Measurements from ENCODE around the gene CABYR.

CABYR gene

DNA sequence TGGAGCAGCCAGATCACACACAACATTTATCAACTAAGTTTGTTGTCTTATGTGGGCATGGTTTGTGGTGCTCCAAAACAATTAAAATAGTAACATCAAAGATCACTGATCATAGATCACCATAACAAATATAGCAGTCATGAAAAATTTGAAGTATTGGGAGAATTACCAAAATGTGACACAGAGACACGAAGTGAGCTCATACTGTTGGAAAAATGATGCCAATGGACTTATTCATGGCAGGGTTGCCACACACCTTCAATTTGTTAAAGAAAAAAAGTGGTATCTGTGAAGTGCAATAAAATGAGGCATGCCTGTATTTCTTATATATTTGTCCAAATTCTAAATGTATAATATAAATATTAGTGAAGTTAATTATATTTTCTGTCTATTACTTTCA lies 42.9 kb upstream of the CABYR start:
- H3K9me3 ChIP-seq, result no peaks in the 10 kb centered on the region
- no peak for DNase-seq
- no peaks in the 10 kb centered on the region for H3K4me1 ChIP-seq
- H3K4me3 ChIP-seq (ENCODE audit: low read depth, low read length), result no peak overlapping the region
- H3K27me3 ChIP-seq, result no peaks in the 10 kb centered on the region
- H3K36me3 ChIP-seq, result no peaks in the 10 kb centered on the region
- TF ChIP-seq, protein P1, sequence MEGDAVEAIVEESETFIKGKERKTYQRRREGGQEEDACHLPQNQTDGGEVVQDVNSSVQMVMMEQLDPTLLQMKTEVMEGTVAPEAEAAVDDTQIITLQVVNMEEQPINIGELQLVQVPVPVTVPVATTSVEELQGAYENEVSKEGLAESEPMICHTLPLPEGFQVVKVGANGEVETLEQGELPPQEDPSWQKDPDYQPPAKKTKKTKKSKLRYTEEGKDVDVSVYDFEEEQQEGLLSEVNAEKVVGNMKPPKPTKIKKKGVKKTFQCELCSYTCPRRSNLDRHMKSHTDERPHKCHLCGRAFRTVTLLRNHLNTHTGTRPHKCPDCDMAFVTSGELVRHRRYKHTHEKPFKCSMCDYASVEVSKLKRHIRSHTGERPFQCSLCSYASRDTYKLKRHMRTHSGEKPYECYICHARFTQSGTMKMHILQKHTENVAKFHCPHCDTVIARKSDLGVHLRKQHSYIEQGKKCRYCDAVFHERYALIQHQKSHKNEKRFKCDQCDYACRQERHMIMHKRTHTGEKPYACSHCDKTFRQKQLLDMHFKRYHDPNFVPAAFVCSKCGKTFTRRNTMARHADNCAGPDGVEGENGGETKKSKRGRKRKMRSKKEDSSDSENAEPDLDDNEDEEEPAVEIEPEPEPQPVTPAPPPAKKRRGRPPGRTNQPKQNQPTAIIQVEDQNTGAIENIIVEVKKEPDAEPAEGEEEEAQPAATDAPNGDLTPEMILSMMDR (IDR thresholded peaks at IDR 0.05; ENCODE audit: low read depth, low read length), result no peak

DNA sequence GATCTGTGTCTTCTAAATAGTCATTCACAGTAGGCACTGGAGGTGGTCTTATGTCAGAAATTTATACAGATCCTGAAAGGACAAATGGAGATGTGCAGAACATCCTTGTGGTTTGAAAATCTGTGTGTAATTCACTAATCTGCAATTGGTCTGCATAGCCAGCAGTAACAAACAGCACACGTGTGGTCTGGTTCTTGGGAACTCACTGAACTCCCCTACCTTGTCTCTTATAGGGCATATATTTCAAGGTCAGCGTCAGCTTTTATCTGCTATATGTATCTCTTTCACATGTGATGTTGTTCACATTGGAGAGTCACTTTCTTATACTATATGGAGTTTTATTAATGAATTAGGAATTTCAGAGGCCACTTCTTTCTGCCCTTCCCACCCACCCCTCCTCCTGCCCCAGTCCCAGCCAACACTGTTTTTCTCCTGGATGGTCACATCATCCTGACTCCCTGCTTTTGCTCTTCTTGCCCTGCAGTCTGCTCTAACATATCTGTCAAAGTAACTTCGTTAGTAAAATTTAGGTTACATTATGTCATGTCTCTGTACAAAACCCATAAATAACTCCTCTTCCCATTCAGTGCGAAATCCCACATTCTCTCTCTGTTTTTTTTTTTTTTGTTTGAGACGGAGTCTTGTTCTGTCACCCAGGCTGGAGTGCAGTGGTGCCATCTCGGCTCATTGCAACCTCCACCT lies 35.4 kb upstream of the CABYR start:
- Histone ChIP-seq H3K27me3 (no peaks in the 10 kb centered on the region), H3K36me3 (no peaks in the 10 kb centered on the region), H3K9me3 (no peaks in the 10 kb centered on the region), H3K4me1 (no peaks in the 10 kb centered on the region), H3K4me3 (ENCODE audit: low read depth, low read length) (no peak overlapping the region)
- TF ChIP-seq, protein P1 (IDR thresholded peaks at IDR 0.05; ENCODE audit: low read depth, low read length), result no peak
- DNase-seq, result no peak

DNA sequence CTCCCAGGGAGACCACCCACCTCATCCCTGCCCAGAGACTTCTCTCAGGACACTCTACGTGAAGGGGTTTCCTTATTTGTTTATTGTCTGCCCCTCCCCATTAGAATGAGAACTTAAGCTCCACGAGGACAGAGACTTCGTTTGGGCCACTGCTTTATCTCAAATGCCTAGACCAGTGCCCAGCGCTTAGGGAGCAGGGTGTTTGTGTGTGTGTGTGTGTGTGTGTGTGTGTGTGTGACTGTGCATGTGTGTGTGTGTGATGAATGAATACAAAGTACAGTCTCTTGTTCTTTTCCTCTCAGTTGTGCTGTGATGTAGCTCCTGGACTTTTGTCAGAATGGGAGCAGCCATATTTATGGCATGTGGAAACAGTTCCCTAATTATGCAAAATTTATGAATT lies 34.4 kb upstream of the CABYR start:
- H3K9me3 ChIP-seq, result no peaks in the 10 kb centered on the region
- DNase-seq, result no peak
- H3K4me3 ChIP-seq (ENCODE audit: low read depth, low read length), result no peak overlapping the region
- no peaks in the 10 kb centered on the region for H3K36me3 ChIP-seq
- TF ChIP-seq, protein P1 (IDR thresholded peaks at IDR 0.05; ENCODE audit: low read depth, low read length), result no peak
- no peaks in the 10 kb centered on the region for H3K4me1 ChIP-seq
- H3K27me3 ChIP-seq, result no peaks in the 10 kb centered on the region

DNA sequence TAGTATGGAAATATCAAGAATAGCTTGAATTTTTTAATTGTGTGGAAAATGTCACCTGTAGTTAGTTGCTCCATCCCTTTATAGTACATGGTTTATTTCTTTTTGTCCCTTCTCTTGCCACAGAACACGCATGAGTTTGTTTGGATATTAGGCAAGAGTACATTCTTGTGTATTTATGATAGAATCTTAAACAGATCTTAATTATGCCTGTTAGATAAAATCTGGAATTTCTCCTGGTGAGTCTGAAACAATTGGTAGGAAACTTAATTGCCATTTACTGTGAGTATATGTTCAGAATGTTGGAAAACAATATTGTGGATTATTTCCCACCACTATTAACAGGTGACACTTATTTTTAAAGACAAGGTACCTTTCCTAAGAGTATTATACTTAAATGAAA lies 30.2 kb upstream of the CABYR start:
- H3K36me3 ChIP-seq, result no peaks in the 10 kb centered on the region
- no peaks in the 10 kb centered on the region for H3K4me1 ChIP-seq
- H3K4me3 ChIP-seq (ENCODE audit: low read depth, low read length), result no peak overlapping the region
- TF ChIP-seq, protein P1 (IDR thresholded peaks at IDR 0.05; ENCODE audit: low read depth, low read length), result no peak
- H3K27me3 ChIP-seq, result no peaks in the 10 kb centered on the region
- H3K9me3 ChIP-seq, result no peaks in the 10 kb centered on the region
- no peak for DNase-seq

DNA sequence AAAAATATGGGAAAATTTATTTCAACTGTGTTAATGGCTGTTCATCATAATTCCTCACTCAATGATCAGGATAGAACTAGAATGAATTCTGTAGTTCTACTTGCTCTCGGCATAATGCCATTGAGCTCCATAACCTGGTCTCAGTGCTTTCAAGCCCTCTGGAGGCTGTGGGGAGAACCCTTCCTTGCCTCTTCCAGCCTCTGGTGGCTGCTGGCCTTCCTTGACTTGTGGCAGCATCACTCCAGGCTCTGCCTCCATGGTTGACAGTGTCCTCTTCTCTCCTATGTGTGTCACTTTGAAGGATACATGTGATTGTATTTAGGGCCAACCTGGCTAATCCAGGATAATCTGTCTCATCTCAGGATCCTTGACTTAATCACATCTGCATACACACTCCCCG lies 26.9 kb upstream of the CABYR start:
- DNase-seq, result no peak
- H3K9me3 ChIP-seq, result no peaks in the 10 kb centered on the region
- no peaks in the 10 kb centered on the region for H3K36me3 ChIP-seq
- H3K4me3 ChIP-seq (ENCODE audit: low read depth, low read length), result no peak overlapping the region
- no peaks in the 10 kb centered on the region for H3K4me1 ChIP-seq
- TF ChIP-seq, protein P1 (IDR thresholded peaks at IDR 0.05; ENCODE audit: low read depth, low read length), result no peak
- no peaks in the 10 kb centered on the region for H3K27me3 ChIP-seq

DNA sequence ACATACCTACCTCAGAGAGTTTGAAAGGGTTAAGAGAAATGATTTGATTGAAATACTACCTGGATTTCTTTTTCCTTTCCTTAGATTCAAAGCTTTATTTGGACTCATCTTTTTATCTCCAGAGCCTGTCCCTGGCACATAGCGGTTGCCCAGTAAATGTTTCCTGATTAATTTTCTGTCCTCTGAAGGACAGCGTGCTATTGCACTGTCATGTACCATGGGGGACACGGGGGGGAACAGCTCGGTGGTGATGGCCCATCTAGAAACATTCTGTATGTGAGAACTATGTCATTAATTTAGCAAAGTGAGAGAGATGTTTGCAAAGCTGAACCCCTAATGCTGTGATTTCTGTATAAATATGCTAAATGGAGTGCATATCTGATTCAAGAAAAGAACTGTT lies 26.4 kb upstream of the CABYR start:
- TF ChIP-seq, protein P1 (IDR thresholded peaks at IDR 0.05; ENCODE audit: low read depth, low read length), result no peak
- no peak overlapping the region for H3K4me3 ChIP-seq (ENCODE audit: low read depth, low read length)
- H3K27me3 ChIP-seq, result no peaks in the 10 kb centered on the region
- no peaks in the 10 kb centered on the region for H3K9me3 ChIP-seq
- H3K36me3 ChIP-seq, result no peaks in the 10 kb centered on the region
- no peaks in the 10 kb centered on the region for H3K4me1 ChIP-seq
- DNase-seq, result no peak
